ENCODE measurements around the gene RNF207. TPM values are rescaled to one million over a fixed set of nuclear protein-coding genes. Genes with fewer than 3 reads are reported as not detected.

The RNF207 gene
- polyA plus RNA-seq, 1 of the 3 experiments (the other 2 are of a cell fraction): 25.4 TPM

DNA sequence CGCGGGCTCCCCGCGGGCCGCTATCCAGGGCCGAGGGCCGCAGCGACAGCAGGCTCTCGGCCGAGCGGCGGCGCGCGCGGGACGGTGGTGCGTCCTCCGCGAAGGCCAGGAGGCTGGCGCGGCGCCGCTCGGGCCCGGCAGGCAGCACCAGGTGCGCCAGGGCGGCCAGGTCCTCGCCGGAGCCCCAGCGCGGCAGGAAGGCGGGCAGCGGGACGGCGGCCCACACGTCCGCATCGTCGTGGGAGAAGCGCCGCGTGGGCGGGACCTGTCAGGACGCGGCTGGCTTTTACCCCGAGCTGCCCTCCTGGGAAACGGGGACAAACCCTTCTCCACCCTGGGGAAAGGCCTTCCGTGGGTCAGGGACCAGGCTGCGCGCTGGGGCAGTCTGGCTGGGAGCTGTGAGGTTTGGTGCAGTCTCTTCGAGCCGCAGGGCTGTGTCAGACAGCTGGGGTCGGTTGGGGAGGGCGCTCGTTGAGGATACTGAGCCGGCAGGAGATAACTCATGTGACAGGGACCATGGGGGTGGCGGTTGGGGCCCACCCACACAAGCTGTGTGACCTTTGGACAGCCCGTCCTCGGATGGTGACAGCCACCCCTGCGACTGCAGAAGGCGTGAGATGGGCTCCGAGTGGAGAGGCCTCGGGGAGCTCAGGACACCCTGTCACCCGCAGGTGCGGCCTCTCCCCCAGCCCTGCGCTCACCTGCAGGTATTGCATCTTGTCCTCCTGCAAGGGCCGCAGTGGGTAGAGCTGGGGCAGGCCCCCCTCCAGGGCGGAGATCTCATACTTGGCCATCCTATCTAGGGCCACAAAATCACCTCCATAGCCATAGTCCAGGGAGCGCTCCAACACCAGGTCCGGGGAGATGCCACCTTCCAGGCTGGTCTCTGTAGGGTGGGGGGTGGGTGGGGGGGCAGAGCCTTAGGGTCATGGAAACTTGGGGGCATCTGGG is 44.1 kb downstream of the RNF207 start:
- POLR2A ChIA-PET: no interaction called here
- DNase-seq: no peak
- Histone ChIP-seq H3K4me2 (no peak overlapping the region), H4K20me1 (ENCODE audit: insufficient read depth) (peaks cover 3% of the 10 kb centered on the region; the same call in 1 of the 2 replicates), H3K79me2 (ENCODE audit: insufficient read depth) (no peaks in the 10 kb centered on the region), H3K9ac (no peak overlapping the region), H3K9me3 (no peaks in the 10 kb centered on the region), H3F3A (replicated peaks; ENCODE audit: insufficient read depth) (no peaks in the 10 kb centered on the region), H3K27ac (ENCODE audit: low read depth in 2 of 2, low read length in 1 of 2) (no peak overlapping the region), H3K36me3 (replicated peaks in 1 of 2; ENCODE audit: control insufficient read depth in 1 of 2, insufficient read depth in 2 of 2, low read length in 1 of 2) (no peaks in the 10 kb centered on the region), H3K4me1 (ENCODE audit: control insufficient read depth in 1 of 2, insufficient read depth in 2 of 2, low read depth in 1 of 2, low read length in 1 of 2) (no peaks in the 10 kb centered on the region; a peak in 1 of 4 replicates), H2AFZ (ENCODE audit: low read depth) (no peak overlapping the region), H3K27me3 (ENCODE audit: insufficient read depth) (no peaks in the 10 kb centered on the region), H3K9me2 (no peaks in the 10 kb centered on the region), H3K4me3 (ENCODE audit: low read depth in 2 of 2, low read length in 1 of 2) (no peak overlapping the region)
- no peak for TF ChIP-seq GABPA (IDR thresholded peaks at IDR 0.05; ENCODE audit: low read depth)
- no peak for TF ChIP-seq MEF2A (IDR thresholded peaks at IDR 0.05; ENCODE audit: borderline replicate concordance, low read depth)
- TF ChIP-seq TEAD4 (IDR thresholded peaks at IDR 0.05; ENCODE audit: borderline replicate concordance, insufficient read depth): no peak
- TF ChIP-seq, protein P1, sequence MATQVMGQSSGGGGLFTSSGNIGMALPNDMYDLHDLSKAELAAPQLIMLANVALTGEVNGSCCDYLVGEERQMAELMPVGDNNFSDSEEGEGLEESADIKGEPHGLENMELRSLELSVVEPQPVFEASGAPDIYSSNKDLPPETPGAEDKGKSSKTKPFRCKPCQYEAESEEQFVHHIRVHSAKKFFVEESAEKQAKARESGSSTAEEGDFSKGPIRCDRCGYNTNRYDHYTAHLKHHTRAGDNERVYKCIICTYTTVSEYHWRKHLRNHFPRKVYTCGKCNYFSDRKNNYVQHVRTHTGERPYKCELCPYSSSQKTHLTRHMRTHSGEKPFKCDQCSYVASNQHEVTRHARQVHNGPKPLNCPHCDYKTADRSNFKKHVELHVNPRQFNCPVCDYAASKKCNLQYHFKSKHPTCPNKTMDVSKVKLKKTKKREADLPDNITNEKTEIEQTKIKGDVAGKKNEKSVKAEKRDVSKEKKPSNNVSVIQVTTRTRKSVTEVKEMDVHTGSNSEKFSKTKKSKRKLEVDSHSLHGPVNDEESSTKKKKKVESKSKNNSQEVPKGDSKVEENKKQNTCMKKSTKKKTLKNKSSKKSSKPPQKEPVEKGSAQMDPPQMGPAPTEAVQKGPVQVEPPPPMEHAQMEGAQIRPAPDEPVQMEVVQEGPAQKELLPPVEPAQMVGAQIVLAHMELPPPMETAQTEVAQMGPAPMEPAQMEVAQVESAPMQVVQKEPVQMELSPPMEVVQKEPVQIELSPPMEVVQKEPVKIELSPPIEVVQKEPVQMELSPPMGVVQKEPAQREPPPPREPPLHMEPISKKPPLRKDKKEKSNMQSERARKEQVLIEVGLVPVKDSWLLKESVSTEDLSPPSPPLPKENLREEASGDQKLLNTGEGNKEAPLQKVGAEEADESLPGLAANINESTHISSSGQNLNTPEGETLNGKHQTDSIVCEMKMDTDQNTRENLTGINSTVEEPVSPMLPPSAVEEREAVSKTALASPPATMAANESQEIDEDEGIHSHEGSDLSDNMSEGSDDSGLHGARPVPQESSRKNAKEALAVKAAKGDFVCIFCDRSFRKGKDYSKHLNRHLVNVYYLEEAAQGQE (IDR thresholded peaks at IDR 0.05; ENCODE audit: low read depth, low read length): no peak
- 95% methylated on average over 40 of the region's 71 CpGs for WGBS (ENCODE audit: low lambda C conversion rate)
- CTCF ChIA-PET: interaction anchor here (1.4 to 9.5 kb wide), 6 partner anchors 87 to 188 kb away, joined by 6 to 318 read pairs (median 44); no protein-coding TSS in a partner anchor

DNA sequence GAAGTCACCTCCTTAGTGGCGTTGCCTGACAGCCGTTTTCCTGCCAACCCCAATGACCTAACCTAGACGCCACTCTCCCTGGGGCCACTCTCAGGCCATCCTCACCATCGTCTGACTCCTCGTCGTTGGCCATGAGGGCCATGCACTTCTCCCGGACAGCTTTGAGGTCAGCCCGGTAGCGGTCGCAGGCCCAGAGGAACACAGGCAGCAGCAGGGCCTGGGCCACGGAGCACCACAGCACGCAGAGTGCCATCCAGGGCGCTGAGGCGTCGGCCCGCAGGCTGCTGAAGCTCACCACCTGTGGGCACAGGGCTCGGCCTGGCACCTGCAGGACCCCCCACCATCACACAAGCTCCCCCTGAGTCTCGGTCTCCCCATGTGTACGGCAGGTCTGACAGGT is 45.3 kb downstream of the RNF207 start:
- no peaks in the 10 kb centered on the region for H3F3A ChIP-seq (replicated peaks; ENCODE audit: insufficient read depth)
- H3K4me3 ChIP-seq (ENCODE audit: low read depth in 2 of 2, low read length in 1 of 2): no peak overlapping the region
- CTCF ChIA-PET: interaction anchor here (1.4 to 9.5 kb wide), 7 partner anchors 66 to 187 kb away, joined by 3 to 318 read pairs (median 6); no protein-coding TSS in a partner anchor
- H3K4me2 ChIP-seq: no peak overlapping the region
- DNase-seq: no peak
- H3K27me3 ChIP-seq (ENCODE audit: insufficient read depth): no peaks in the 10 kb centered on the region
- 80% methylated on average over 13 of the region's 19 CpGs for WGBS (ENCODE audit: low lambda C conversion rate)
- peaks cover 3% of the 10 kb centered on the region; the same call in 1 of the 2 replicates for H4K20me1 ChIP-seq (ENCODE audit: insufficient read depth)
- POLR2A ChIA-PET: no interaction called here
- no peaks in the 10 kb centered on the region; a peak in 1 of 4 replicates for H3K4me1 ChIP-seq (ENCODE audit: control insufficient read depth in 1 of 2, insufficient read depth in 2 of 2, low read depth in 1 of 2, low read length in 1 of 2)
- no peak overlapping the region for H3K27ac ChIP-seq (ENCODE audit: low read depth in 2 of 2, low read length in 1 of 2)
- no peaks in the 10 kb centered on the region for H3K36me3 ChIP-seq (replicated peaks in 1 of 2; ENCODE audit: control insufficient read depth in 1 of 2, insufficient read depth in 2 of 2, low read length in 1 of 2)
- no peak overlapping the region for H2AFZ ChIP-seq (ENCODE audit: low read depth)
- no peak overlapping the region for H3K9ac ChIP-seq
- H3K9me3 ChIP-seq: no peaks in the 10 kb centered on the region
- H3K79me2 ChIP-seq (ENCODE audit: insufficient read depth): no peaks in the 10 kb centered on the region
- H3K9me2 ChIP-seq: no peaks in the 10 kb centered on the region
- no peak for TF ChIP-seq FOXJ3 (CRISPR knock-in tag; IDR thresholded peaks at IDR 0.05)
- no peak for TF ChIP-seq MEF2A (IDR thresholded peaks at IDR 0.05; ENCODE audit: borderline replicate concordance, low read depth)
- no peak for TF ChIP-seq USF1 (IDR thresholded peaks at IDR 0.05; ENCODE audit: borderline replicate concordance, low read depth)
- TF ChIP-seq FOSL2 (IDR thresholded peaks at IDR 0.05; ENCODE audit: borderline replicate concordance, low read depth): no peak
- TF ChIP-seq, protein P2, sequence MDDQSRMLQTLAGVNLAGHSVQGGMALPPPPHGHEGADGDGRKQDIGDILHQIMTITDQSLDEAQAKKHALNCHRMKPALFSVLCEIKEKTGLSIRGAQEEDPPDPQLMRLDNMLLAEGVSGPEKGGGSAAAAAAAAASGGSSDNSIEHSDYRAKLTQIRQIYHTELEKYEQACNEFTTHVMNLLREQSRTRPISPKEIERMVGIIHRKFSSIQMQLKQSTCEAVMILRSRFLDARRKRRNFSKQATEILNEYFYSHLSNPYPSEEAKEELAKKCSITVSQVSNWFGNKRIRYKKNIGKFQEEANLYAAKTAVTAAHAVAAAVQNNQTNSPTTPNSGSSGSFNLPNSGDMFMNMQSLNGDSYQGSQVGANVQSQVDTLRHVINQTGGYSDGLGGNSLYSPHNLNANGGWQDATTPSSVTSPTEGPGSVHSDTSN (IDR thresholded peaks at IDR 0.05): no peak
- no peak for TF ChIP-seq RAD21 (IDR thresholded peaks at IDR 0.05; ENCODE audit: low read length)
- TF ChIP-seq ZBTB33 (IDR thresholded peaks at IDR 0.05; ENCODE audit: borderline replicate concordance, low read depth): no peak
- TF ChIP-seq, protein P3, sequence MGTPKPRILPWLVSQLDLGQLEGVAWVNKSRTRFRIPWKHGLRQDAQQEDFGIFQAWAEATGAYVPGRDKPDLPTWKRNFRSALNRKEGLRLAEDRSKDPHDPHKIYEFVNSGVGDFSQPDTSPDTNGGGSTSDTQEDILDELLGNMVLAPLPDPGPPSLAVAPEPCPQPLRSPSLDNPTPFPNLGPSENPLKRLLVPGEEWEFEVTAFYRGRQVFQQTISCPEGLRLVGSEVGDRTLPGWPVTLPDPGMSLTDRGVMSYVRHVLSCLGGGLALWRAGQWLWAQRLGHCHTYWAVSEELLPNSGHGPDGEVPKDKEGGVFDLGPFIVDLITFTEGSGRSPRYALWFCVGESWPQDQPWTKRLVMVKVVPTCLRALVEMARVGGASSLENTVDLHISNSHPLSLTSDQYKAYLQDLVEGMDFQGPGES (IDR thresholded peaks at IDR 0.05; ENCODE audit: low read depth, low read length): no peak
- TF ChIP-seq USF2 (IDR thresholded peaks at IDR 0.05; ENCODE audit: borderline replicate concordance, low read depth, low read length): no peak
- TF ChIP-seq TCF12 (IDR thresholded peaks at IDR 0.05): no peak
- TF ChIP-seq SMC3 (IDR thresholded peaks at IDR 0.05; ENCODE audit: low read depth, low read length): no peak
- TF ChIP-seq NFIC (IDR thresholded peaks at IDR 0.05; ENCODE audit: borderline replicate concordance): no peak

Measured in SK-N-SH (cell line).